HepG2 (cell line): ENCODE measurements around the gene CCDC142. TPM values are rescaled to one million over a fixed set of nuclear protein-coding genes. Genes with fewer than 3 reads are reported as not detected.
A peak's percentile ranks its signal among the peaks of the same experiment; 100 is the strongest.

Experiments
- AHR ChIP-seq: IDR thresholded peaks from 2 replicates; pipeline ENCODE4 v1.6.1; 2018; ENCODE audit warnings: missing genetic modification reagents, missing compliant biosample characterization
- ASH2L ChIP-seq: fragments of 300-600, 200-600 bp; sonication (generic); IDR thresholded peaks from 2 replicates; pipeline ENCODE4 v1.7.0; 2017; ENCODE audit warnings: low read depth, mild to moderate bottlenecking, moderate library complexity, mixed read lengths, low read length; ENCODE audit not compliant: insufficient read length
- CHCHD3 ChIP-seq: sonication (generic); formaldehyde crosslinking; IDR thresholded peaks from 2 replicates; pipeline ENCODE4 v1.8.0; 2022; ENCODE audit warnings: mild to moderate bottlenecking, missing genetic modification reagents, moderate library complexity
- CREBL2 ChIP-seq: sonication (generic); formaldehyde crosslinking; IDR thresholded peaks from 2 replicates; pipeline ENCODE4 v1.8.1; 2023; ENCODE audit warnings: missing genetic modification reagents, mild to moderate bottlenecking, borderline replicate concordance
- HDAC2 ChIP-seq: sonication (generic); formaldehyde crosslinking; IDR thresholded peaks from 2 replicates; pipeline ENCODE4 v1.4.0; 2020; ENCODE audit warnings: missing genetic modification reagents
- KDM4B ChIP-seq: sonication (generic); formaldehyde crosslinking; IDR thresholded peaks from 2 replicates; pipeline ENCODE4 v1.4.0; 2020; ENCODE audit warnings: missing genetic modification reagents
- MED1 ChIP-seq: sonication (generic); formaldehyde crosslinking; IDR thresholded peaks from 2 replicates; pipeline ENCODE4 v1.4.0; 2020; ENCODE audit warnings: missing genetic modification reagents
- MEF2D ChIP-seq: sonication (generic); formaldehyde crosslinking; IDR thresholded peaks from 2 replicates; pipeline ENCODE4 v1.5.1; 2020; ENCODE audit warnings: mild to moderate bottlenecking, missing genetic modification reagents
- MYPOP ChIP-seq: sonication (generic); formaldehyde crosslinking; IDR thresholded peaks from 2 replicates; pipeline ENCODE4 v1.8.1; 2023; ENCODE audit warnings: mild to moderate bottlenecking, moderate library complexity, missing genetic modification reagents
- NFYC ChIP-seq: IDR thresholded peaks from 2 replicates; pipeline ENCODE4 v1.6.1; 2016; ENCODE audit warnings: missing genetic modification reagents, missing compliant biosample characterization
- POGZ ChIP-seq: sonication (generic); formaldehyde crosslinking; IDR thresholded peaks from 2 replicates; pipeline ENCODE4 v1.4.0; 2020; ENCODE audit warnings: mild to moderate bottlenecking, missing genetic modification reagents
- SKI ChIP-seq: fragments of 450-650 bp; IDR thresholded peaks from one replicate; pipeline ENCODE4 v1.6.1; 2018; ENCODE audit warnings: mild to moderate bottlenecking; ENCODE audit not compliant: partially characterized antibody
- TRIM22 ChIP-seq: fragments of 450-650 bp; IDR thresholded peaks from 2 replicates; pipeline ENCODE4 v1.6.1; 2017
- ZFP1 ChIP-seq: IDR thresholded peaks from 2 replicates; pipeline ENCODE4 v1.6.1; 2016
- ZNF260 ChIP-seq: sonication (generic); formaldehyde crosslinking; IDR thresholded peaks from 2 replicates; pipeline ENCODE4 v1.4.0; 2020; ENCODE audit warnings: missing genetic modification reagents, low read depth, mild to moderate bottlenecking, borderline replicate concordance
- ZNF296 ChIP-seq: sonication (generic); formaldehyde crosslinking; conservative IDR thresholded peaks from 2 replicates; pipeline ENCODE4 v1.5.0; 2020; ENCODE audit warnings: mild to moderate bottlenecking, missing genetic modification reagents
- ZNF33B ChIP-seq: sonication (generic); formaldehyde crosslinking; IDR thresholded peaks from 2 replicates; pipeline ENCODE4 v1.5.1; 2020; ENCODE audit warnings: mild to moderate bottlenecking, missing genetic modification reagents
- ZNF354B ChIP-seq: sonication (generic); formaldehyde crosslinking; IDR thresholded peaks from 2 replicates; pipeline ENCODE4 v1.8.0; 2022; ENCODE audit warnings: mild to moderate bottlenecking, missing genetic modification reagents
- ZNF431 ChIP-seq: sonication (generic); formaldehyde crosslinking; IDR thresholded peaks from 2 replicates; pipeline ENCODE4 v1.9.0; 2022; ENCODE audit warnings: missing genetic modification reagents, low read depth, mild to moderate bottlenecking, borderline replicate concordance
- ZNF446 ChIP-seq: sonication (generic); formaldehyde crosslinking; IDR thresholded peaks from 2 replicates; pipeline ENCODE4 v1.5.0; 2020; ENCODE audit warnings: mild to moderate bottlenecking, missing genetic modification reagents
- ZNF780A ChIP-seq: sonication (generic); formaldehyde crosslinking; IDR thresholded peaks from 2 replicates; pipeline ENCODE4 v1.8.0; 2022; ENCODE audit warnings: mild to moderate bottlenecking, missing genetic modification reagents, moderate library complexity
- ZXDC ChIP-seq: sonication (generic); formaldehyde crosslinking; IDR thresholded peaks from 2 replicates; pipeline ENCODE4 v1.5.0; 2020; ENCODE audit warnings: mild to moderate bottlenecking, missing genetic modification reagents
- polyA plus RNA-seq, 8 experiments: library from polyadenylated mRNA; depleted of rRNA in 3 of 8; stranded (reverse) in 7 of 8; unstranded in 1 of 8; fragments of >200 nt; fragmentation: Illumina TruSeq in 4 of 8; extraction: Trizol in 4 of 8; gene quantifications; 2 replicates each; pipeline versions ENCODE4 v1.2.1 to v1.2.3, GENCODE V29; 2011 to 2016; ENCODE audit warnings: low read depth in 4 of 8, missing spikeins in 1 of 8, mixed read lengths in 1 of 8; ENCODE audit not compliant: insufficient read depth in 1 of 8
- total RNA-seq, 5 experiments: library from RNA; depleted of rRNA; stranded (reverse); fragments of >200 nt; fragmentation: Illumina TruSeq; extraction: Trizol; gene quantifications; 2 replicates each; pipeline ENCODE4 v1.2.3, GENCODE V29; 2016; ENCODE audit warnings: low read depth in 1 of 5
- TF ChIP-seq, protein P1 (sequence below): sonication (generic); formaldehyde crosslinking; IDR thresholded peaks from 2 replicates; pipeline ENCODE4 v1.8.1; 2023; ENCODE audit warnings: mild to moderate bottlenecking, missing genetic modification reagents

Gene CCDC142
- total and polyA plus RNA-seq, 2 of the 13 experiments (the other 11 are each of a cell fraction or from before 2014, with no cell fraction given): 14.7 to 30.4 TPM

DNA sequence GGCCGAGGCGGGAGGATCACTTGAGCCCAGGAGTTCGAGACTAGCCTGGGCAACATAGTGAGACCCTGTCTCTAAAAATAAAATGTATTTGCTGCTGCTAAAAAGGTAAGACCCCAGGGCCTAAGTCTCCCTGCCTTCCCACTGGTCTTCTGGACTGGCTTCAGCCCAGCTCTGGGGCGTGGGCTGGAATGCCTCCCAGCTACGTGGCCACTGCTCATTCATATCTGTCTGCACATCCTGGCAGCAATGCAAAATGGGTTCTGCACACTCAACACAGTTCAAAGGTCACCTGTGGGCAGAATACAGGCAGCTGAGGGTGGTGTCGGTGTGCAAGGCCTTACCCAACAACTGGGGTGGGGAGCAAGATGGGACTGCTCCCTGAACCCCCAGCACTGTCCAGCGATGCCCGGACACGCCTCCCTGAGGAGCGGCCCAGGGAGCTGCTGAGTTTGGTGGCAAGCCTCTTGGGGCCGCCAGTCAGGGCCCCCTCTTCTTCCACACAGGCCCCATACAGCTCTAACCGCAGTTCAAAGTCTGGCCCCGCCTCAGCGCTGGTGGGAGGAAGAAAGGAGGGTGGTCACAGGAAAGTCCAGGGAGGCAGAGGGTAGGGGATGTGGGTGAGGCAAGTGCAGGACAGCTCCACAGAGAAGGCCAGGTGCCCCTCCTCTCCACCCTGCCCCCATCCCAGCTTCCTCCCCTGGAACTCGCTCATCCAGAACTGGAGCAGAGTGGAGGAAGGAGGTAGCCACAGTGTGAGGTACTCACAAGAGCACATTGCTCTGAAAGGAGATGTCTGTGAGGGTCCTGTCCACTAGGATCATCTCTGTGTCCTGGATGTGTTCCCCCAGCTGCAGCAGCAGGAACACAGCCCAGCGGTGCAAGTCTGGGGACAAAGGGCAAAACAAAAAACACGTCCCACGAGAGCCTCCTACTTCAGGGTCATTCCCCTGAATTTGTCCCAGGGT, 53.0 kb downstream of the CCDC142 start (continued):
- TF ChIP-seq POGZ (CRISPR knock-in tag) (peak; percentile 72), ZNF446 (CRISPR knock-in tag) (no peak), CREBL2 (CRISPR knock-in tag) (no peak), MEF2D (CRISPR knock-in tag) (no peak; the same call in none of the 2 replicates), ZNF354B (no peak), TRIM22 (no peak), ZXDC (no peak), ZFP1 (no peak), HDAC2 (CRISPR knock-in tag) (peak; percentile 89), ASH2L (peak; percentile 99), ZNF296 (CRISPR knock-in tag) (no peak), MYPOP (CRISPR knock-in tag) (peak; percentile 71; the same call in 1 of the 2 replicates), ZNF33B (CRISPR knock-in tag) (peak; percentile 55; the same call in 1 of the 2 replicates), MED1 (CRISPR knock-in tag) (peak; percentile 56; the same call in 1 of the 2 replicates), KDM4B (CRISPR knock-in tag) (no peak; the same call in 1 of the 2 replicates), ZNF260 (CRISPR knock-in tag) (no peak), ZNF431 (CRISPR knock-in tag) (no peak), AHR (no peak), CHCHD3 (CRISPR knock-in tag) (peak; percentile 71; the same call in 1 of the 2 replicates), SKI (peak; percentile 69), ZNF780A (CRISPR knock-in tag) (no peak), NFYC (peak; percentile 8; the same call in 1 of the 2 replicates)
- TF ChIP-seq, protein P1, sequence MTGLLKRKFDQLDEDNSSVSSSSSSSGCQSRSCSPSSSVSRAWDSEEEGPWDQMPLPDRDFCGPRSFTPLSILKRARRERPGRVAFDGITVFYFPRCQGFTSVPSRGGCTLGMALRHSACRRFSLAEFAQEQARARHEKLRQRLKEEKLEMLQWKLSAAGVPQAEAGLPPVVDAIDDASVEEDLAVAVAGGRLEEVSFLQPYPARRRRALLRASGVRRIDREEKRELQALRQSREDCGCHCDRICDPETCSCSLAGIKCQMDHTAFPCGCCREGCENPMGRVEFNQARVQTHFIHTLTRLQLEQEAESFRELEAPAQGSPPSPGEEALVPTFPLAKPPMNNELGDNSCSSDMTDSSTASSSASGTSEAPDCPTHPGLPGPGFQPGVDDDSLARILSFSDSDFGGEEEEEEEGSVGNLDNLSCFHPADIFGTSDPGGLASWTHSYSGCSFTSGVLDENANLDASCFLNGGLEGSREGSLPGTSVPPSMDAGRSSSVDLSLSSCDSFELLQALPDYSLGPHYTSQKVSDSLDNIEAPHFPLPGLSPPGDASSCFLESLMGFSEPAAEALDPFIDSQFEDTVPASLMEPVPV (CRISPR knock-in tag): peak; percentile 75; the same call in 1 of the 2 replicates
